Activated naive CD8-positive, alpha-beta T cell treated with anti-CD3 and anti-CD28 coated beads for 36 hours (primary cell): ENCODE measurements around the gene COPE. TPM values are rescaled to one million over a fixed set of nuclear protein-coding genes. Genes with fewer than 3 reads are reported as not detected.

Experiments
- DNase-seq: peaks from one replicate; pipeline ENCODE4 v3.0.0; 2021
- H3K27ac Mint-ChIP-seq: one replicate; pipeline ENCODE4 v1.8.0; 2022; ENCODE audit warnings: mild to moderate bottlenecking, moderate library complexity, mixed read lengths
- H3K27me3 Mint-ChIP-seq: one replicate; pipeline ENCODE4 v1.8.0; 2022; ENCODE audit warnings: mild to moderate bottlenecking, mixed read lengths
- H3K36me3 Mint-ChIP-seq: one replicate; pipeline ENCODE4 v1.8.0; 2021; ENCODE audit warnings: mild to moderate bottlenecking, mixed read lengths
- H3K4me1 Mint-ChIP-seq: one replicate; pipeline ENCODE4 v1.8.0; 2021; ENCODE audit warnings: mixed read lengths
- H3K4me3 Mint-ChIP-seq: one replicate; pipeline ENCODE4 v1.8.0; 2022; ENCODE audit warnings: mild to moderate bottlenecking, moderate library complexity, mixed read lengths
- H3K9me3 Mint-ChIP-seq: one replicate; pipeline ENCODE4 v1.8.0; 2022; ENCODE audit warnings: mixed read lengths
- total RNA-seq, 2 experiments: library from RNA; stranded (reverse); gene quantifications; one replicate each; pipeline ENCODE4 v1.2.3, GENCODE V29; 2021

COPE gene
- total RNA-seq, 2 experiments from 2014 or later, result 169 to 174 TPM

DNA sequence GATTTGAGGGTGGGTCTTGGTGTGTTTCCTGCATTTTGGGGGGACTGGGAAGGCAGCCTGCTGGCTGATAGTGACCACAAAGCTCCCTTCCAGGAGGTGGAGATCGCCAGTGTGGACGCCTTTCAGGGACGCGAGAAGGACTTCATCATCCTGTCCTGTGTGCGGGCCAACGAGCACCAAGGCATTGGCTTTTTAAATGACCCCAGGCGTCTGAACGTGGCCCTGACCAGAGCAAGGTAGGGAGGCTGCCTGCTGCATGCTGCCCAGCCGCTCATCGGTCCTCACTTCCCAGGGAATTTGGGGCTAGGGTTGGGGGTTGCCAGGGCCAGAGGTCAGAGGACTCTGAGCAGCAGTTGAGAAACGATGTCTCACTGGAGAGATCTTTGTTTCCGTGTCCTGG is 57.3 kb downstream of the COPE start:
- Mint-ChIP-seq H3K9me3 (no peaks in the 10 kb centered on the region), H3K4me3 (no peak overlapping the region), H3K27ac (no peak overlapping the region), H3K36me3 (peaks cover 18% of the 10 kb centered on the region), H3K4me1 (no peaks in the 10 kb centered on the region), H3K27me3 (no peaks in the 10 kb centered on the region)
- DNase-seq, result no peak

DNA sequence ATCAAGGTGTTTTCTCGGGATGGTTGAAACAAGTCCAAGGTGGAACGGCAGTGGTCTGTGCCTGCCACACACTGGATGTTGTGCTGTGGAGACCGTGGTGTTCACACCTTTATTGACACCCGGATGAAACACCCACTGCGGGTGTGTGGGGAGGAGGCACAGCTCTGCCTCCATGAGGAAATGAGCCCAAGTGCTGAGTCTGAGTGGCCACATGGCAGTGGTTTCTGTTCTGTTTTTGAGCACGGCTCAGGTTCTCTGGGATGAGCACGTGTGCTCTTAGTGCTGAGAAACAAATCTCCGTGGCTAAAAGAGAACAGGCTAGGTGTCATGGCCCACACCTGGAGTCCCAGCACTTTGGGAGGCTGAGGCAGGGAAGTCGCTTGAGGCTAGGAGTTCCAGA is 58.0 kb downstream of the COPE start:
- H3K36me3 Mint-ChIP-seq, result peaks cover 15% of the 10 kb centered on the region
- no peak for DNase-seq
- no peak overlapping the region for H3K27ac Mint-ChIP-seq
- H3K4me3 Mint-ChIP-seq, result no peak overlapping the region
- H3K4me1 Mint-ChIP-seq, result no peaks in the 10 kb centered on the region
- no peaks in the 10 kb centered on the region for H3K27me3 Mint-ChIP-seq
- no peaks in the 10 kb centered on the region for H3K9me3 Mint-ChIP-seq

DNA sequence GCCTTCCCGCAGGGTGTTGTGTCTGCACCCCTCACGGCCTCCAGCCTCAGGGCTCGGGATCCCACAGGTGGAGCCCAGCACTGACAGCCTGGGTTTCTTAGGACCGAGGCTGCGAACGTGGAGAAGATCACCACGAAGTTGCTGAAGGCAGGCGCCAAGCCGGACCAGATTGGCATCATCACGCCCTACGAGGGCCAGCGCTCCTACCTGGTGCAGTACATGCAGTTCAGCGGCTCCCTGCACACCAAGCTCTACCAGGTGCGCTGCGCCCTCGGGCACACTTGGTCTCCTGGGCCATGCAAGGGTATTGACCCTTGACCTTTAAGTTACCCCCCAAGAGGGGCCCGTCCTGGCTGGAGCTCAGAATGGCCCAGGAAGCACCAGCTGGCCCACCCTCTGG is 58.5 kb downstream of the COPE start:
- Mint-ChIP-seq H3K27me3 (no peaks in the 10 kb centered on the region), H3K4me3 (no peak overlapping the region), H3K36me3 (peaks cover 12% of the 10 kb centered on the region), H3K4me1 (no peaks in the 10 kb centered on the region), H3K27ac (no peak overlapping the region), H3K9me3 (no peaks in the 10 kb centered on the region)
- no peak for DNase-seq

DNA sequence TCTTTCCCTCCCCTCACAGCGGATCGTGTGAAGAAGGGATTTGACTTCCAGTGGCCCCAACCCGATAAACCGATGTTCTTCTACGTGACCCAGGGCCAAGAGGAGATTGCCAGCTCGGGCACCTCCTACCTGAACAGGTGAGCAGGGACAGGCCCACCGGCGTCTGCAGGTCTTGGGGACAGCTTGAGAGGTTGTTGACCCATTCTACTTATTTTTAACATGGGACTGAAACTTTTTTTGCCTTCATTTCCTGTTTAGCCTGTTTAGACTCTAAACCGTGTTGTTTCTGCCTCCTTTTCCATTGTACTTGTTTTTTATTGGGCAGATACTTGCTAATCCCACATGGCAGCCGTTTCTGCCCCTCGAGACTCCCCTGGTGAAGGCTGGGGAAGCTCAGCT is 58.9 kb downstream of the COPE start:
- no peak overlapping the region for H3K4me3 Mint-ChIP-seq
- no peak for DNase-seq
- no peak overlapping the region for H3K27ac Mint-ChIP-seq
- H3K27me3 Mint-ChIP-seq, result no peaks in the 10 kb centered on the region
- peaks cover 13% of the 10 kb centered on the region for H3K36me3 Mint-ChIP-seq
- H3K9me3 Mint-ChIP-seq, result no peaks in the 10 kb centered on the region
- no peaks in the 10 kb centered on the region for H3K4me1 Mint-ChIP-seq

DNA sequence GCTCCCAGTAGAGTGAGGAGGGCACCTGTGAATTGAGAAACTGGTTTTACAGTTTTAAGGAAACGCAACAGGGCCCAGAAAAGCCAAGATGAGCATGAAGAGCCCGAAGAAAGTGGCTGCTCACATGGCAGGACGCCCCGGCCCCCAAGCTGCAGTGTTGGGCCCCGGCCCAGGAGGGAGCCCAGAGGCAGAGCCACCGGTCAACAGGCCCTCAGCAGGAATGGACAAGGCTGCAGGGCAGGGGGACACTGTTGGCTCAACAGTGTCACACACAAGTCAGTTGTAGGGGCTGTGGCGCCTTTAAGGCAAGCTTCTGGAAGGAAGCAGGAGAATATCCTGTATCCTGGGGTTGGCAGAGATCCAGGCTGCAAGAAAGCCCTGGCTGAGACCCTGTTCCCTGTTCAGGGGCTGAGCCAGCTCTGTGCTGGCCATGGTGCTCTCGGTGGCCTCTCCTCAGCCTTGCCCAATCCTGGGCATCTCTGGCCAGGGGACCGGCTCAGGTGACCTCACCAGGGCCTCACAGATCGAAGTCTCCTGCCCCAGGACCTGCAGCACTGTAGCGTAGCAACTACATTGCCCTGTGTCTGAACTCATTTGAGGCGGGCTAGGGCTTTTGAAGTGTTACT is 59.4 kb downstream of the COPE start:
- no peaks in the 10 kb centered on the region for H3K9me3 Mint-ChIP-seq
- H3K27me3 Mint-ChIP-seq, result no peaks in the 10 kb centered on the region
- H3K4me1 Mint-ChIP-seq, result no peaks in the 10 kb centered on the region
- H3K36me3 Mint-ChIP-seq, result peaks cover 15% of the 10 kb centered on the region
- H3K27ac Mint-ChIP-seq, result peak overlapping the region; percentile 20
- no peak for DNase-seq
- no peak overlapping the region for H3K4me3 Mint-ChIP-seq

DNA sequence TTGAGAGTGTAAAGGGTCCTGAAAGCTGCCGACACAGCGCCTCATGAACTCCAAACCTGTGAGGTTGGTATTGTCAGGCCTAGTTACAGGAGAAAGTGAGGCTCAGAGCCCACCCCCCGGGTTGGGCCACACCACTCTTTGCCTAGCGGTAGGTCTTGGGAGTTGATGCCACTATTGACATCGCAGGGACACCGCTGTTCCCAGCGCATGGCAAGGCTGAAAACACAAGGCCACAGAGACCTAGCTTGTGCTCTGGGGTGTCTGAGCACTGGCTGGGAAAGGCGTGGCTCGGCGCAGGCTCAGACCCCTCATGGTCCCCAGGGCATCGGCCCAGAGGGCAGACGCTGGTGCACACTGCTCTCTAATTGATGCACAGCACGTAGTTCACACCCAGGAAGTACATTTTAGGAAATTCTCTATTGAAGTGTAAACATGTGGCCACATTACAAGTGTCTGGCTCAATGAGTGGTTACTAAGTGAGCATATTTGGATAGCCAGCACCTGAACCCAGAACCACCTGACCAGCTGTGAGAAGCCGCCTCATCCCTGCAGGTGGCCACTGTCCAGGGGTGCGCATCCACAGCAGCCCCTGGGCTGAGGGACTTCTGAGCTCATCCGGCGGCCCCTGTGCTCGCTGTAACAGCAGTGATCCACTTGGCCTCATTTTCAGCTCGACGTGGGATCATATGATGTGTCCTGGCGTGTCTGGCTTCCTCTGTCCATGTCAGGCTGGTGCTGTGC is 60.1 kb downstream of the COPE start:
- no peaks in the 10 kb centered on the region for H3K4me1 Mint-ChIP-seq
- H3K36me3 Mint-ChIP-seq, result peaks cover 15% of the 10 kb centered on the region
- H3K9me3 Mint-ChIP-seq, result no peaks in the 10 kb centered on the region
- no peaks in the 10 kb centered on the region for H3K27me3 Mint-ChIP-seq
- peak overlapping the region; percentile 20 for H3K27ac Mint-ChIP-seq
- DNase-seq, result no peak
- H3K4me3 Mint-ChIP-seq, result no peak overlapping the region

DNA sequence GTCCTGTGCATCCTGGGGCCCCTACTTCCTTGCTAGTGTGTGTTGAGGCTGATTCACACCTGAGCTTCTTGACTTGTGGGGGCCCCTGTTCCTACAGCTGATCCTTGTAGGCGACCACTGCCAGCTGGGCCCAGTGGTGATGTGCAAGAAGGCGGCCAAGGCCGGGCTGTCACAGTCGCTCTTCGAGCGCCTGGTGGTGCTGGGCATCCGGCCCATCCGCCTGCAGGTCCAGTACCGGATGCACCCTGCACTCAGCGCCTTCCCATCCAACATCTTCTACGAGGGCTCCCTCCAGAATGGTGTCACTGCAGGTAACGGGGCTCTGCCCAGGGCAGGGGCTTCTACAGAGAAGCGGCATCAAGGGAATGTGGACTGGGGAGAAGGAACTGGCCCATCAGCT is 62.0 kb downstream of the COPE start:
- no peak overlapping the region for H3K4me3 Mint-ChIP-seq
- DNase-seq, result no peak
- no peaks in the 10 kb centered on the region for H3K4me1 Mint-ChIP-seq
- no peaks in the 10 kb centered on the region for H3K27me3 Mint-ChIP-seq
- no peak overlapping the region for H3K27ac Mint-ChIP-seq
- no peaks in the 10 kb centered on the region for H3K9me3 Mint-ChIP-seq
- peaks cover 13% of the 10 kb centered on the region for H3K36me3 Mint-ChIP-seq

DNA sequence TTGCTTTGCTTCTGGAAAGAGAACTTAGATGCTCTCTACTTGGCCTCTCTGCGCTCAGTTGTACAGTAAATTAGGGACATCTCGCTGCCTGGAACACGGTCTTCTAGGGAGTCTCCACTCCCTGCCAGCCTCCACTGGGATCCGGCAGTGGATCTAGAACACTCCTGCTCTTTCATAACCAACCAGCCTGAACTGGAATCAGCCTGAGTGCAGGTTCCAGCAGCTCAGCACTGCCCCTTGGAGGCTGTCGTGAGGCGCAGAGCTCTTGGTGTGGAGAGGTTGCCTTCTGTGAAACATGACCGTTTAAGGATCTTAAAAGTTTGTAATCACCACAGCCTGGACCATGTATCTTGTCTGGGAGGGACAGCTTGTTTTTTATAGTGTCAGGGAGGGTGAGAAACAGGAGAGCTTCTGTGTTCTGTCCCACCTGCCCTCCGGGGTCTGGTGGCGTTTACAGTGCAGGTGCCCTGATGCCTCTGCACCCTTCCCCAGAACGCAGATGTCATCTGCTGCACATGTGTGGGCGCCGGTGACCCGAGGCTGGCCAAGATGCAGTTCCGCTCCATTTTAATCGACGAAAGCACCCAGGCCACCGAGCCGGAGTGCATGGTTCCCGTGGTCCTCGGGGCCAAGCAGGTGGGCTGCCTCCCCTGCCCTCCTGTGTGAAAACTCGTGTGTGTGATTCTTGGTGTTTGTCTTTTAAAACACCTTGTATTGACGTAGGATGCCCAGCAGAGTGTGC is 62.6 kb downstream of the COPE start:
- peaks cover 13% of the 10 kb centered on the region for H3K36me3 Mint-ChIP-seq
- no peaks in the 10 kb centered on the region for H3K4me1 Mint-ChIP-seq
- H3K9me3 Mint-ChIP-seq, result no peaks in the 10 kb centered on the region
- H3K4me3 Mint-ChIP-seq, result no peak overlapping the region
- H3K27ac Mint-ChIP-seq, result no peak overlapping the region
- DNase-seq, result no peak
- H3K27me3 Mint-ChIP-seq, result no peaks in the 10 kb centered on the region

DNA sequence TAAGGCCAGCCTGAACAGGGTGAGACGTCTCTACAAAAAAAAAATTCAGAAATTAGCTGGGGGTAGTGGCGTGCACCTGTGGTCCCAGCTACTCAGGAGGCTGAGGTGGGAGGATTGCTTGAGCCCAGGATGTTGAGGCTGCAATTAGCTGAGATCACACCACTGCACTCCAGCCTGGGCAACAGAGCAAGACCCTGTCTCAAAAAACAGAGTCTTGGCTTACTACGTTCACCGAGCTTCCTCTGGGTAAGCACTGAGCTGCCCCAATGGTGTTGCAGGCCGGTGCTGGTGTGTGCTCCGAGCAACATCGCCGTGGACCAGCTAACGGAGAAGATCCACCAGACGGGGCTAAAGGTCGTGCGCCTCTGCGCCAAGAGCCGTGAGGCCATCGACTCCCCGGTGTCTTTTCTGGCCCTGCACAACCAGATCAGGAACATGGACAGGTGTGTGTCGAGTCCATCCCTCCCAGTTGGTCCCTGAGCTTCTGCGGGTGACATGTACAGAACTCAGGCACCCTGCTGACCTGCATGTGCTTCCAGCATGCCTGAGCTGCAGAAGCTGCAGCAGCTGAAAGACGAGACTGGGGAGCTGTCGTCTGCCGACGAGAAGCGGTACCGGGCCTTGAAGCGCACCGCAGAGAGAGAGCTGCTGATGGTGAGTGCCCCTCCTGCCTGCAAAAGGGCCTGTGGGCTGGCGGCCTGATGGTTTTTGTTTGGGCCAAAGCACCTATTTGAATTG is 63.4 kb downstream of the COPE start:
- H3K27ac Mint-ChIP-seq, result no peak overlapping the region
- no peaks in the 10 kb centered on the region for H3K4me1 Mint-ChIP-seq
- no peak overlapping the region for H3K4me3 Mint-ChIP-seq
- no peaks in the 10 kb centered on the region for H3K9me3 Mint-ChIP-seq
- no peaks in the 10 kb centered on the region for H3K27me3 Mint-ChIP-seq
- no peak for DNase-seq
- peaks cover 16% of the 10 kb centered on the region for H3K36me3 Mint-ChIP-seq

DNA sequence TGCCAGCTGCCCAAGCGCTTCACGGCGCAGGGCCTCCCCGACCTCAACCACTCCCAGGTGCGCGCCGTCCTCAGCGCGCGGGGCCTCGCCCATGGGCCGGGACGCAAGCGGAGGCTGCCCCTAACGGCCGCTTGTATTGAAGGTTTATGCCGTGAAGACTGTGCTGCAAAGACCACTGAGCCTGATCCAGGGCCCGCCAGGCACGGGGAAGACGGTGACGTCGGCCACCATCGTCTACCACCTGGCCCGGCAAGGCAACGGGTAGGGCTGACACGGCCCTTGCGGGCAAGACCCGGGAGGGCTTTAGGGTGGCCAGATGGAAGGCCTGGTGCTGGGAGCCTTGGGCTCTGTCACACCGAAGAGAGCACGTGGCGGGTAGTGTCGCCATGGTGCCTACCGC is 64.2 kb downstream of the COPE start:
- H3K4me3 Mint-ChIP-seq, result no peak overlapping the region
- no peaks in the 10 kb centered on the region for H3K4me1 Mint-ChIP-seq
- no peaks in the 10 kb centered on the region for H3K9me3 Mint-ChIP-seq
- peaks cover 21% of the 10 kb centered on the region for H3K36me3 Mint-ChIP-seq
- H3K27ac Mint-ChIP-seq, result no peak overlapping the region
- no peaks in the 10 kb centered on the region for H3K27me3 Mint-ChIP-seq
- no peak for DNase-seq

DNA sequence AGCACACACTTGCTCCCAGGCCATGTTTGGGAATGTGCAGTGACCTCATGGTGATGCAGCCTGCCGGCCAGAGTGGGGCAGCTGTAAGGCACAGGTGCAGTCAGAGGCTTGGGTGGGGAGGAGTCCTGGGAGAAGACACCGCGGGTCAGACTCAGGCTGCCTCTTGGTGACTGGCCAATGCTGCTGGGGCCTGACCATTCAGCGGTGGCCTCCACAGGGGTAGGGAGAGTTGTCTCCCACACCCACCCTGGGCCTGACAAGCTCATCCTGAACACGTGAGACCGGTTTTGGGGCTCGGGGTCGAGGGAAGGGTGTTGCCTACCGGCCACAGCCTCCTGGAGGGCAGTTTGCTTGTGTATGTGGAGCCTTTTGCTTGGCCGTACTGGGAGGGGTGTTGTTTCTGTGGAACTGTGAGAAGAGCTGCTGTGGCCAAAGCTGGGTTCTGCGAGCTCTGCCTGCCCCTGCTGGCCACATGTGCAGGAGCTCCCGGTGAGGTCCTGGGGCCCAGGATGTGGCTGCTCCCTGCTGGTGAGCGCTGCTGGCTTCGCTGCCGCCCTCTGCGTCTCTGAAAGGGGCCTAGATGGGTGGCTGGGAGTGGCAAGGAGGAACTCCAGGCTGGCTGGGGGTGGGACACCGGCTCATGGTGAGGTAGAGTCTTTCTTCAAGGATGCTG is 65.3 kb downstream of the COPE start:
- no peak for DNase-seq
- H3K36me3 Mint-ChIP-seq, result peaks cover 23% of the 10 kb centered on the region
- H3K27ac Mint-ChIP-seq, result no peak overlapping the region

DNA sequence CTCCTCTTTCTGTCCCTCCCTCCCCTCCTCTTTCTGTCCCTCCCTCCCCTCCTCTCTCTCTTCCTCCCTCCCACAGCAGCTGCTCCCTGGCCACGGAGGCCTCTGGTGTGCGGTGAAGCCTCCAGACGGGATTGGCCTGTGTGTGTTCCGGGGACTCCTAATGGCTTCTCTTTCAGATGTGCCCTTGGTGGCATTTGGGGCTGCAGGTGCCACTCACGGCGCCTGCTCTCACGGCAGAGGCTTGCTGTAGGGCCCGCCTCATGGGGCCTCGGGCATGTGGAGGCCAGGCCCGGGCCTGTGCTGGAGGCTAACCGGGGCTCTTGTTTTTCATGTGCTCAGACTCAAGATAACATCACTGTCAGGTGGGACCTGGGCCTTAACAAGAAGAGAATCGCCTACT is 66.5 kb downstream of the COPE start:
- H3K9me3 Mint-ChIP-seq, result no peaks in the 10 kb centered on the region
- H3K27me3 Mint-ChIP-seq, result no peaks in the 10 kb centered on the region
- DNase-seq, result no peak
- peaks cover 24% of the 10 kb centered on the region for H3K36me3 Mint-ChIP-seq
- H3K27ac Mint-ChIP-seq, result no peak overlapping the region
- peaks cover 8% of the 10 kb centered on the region for H3K4me1 Mint-ChIP-seq
- no peak overlapping the region for H3K4me3 Mint-ChIP-seq

More for the DNA sequence above, 65.3 kb downstream of the COPE start:
- no peaks in the 10 kb centered on the region for H3K27me3 Mint-ChIP-seq
- no peak overlapping the region for H3K4me3 Mint-ChIP-seq
- peaks cover 6% of the 10 kb centered on the region for H3K4me1 Mint-ChIP-seq
- H3K9me3 Mint-ChIP-seq, result no peaks in the 10 kb centered on the region

DNA sequence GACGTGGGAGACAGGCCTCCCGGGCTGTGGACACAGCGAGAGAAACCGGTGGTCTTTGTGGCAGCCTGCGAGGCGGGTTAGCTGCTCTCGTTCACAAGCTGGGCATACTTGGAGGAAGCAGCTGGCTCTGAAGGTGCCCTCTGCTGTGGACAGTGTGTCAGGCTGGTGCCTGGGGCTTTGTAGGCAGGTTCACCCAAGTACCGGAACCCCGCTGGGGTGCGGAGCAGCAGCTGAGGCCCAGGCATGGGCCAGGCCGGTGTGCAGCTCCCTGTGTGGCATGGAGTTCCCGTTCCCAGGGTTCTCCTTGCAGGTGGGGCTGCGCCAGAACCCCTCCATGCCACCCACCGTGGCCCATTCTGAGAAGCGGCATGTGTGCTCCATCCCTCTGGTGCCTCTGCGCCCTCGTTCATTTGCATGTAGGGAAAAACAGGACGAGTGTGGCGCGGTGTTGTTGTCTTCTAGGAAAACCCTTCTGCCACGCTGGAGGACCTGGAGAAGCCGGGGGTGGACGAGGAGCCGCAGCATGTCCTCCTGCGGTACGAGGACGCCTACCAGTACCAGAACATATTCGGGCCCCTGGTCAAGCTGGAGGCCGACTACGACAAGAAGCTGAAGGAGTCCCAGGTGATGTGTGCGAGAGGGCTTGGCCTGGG is 67.4 kb downstream of the COPE start:
- Mint-ChIP-seq H3K27ac (no peak overlapping the region), H3K9me3 (no peaks in the 10 kb centered on the region), H3K27me3 (no peaks in the 10 kb centered on the region), H3K4me3 (no peak overlapping the region), H3K36me3 (peaks cover 30% of the 10 kb centered on the region), H3K4me1 (peaks cover 12% of the 10 kb centered on the region)
- no peak for DNase-seq
